GM18858 (cell line): Measurements from ENCODE around the gene MIOS.
"Not testable (repeated sequence)": the region's sequence is repeated elsewhere in the genome, so short reads cannot be mapped to it uniquely, and the experiment has no call there.

Experiments used
- ATAC-seq: cut with Tn5 transposase; IDR thresholded peaks from one replicate; pipeline ENCODE4 v1.9.1; 2021; ENCODE audit not compliant: unreplicated experiment

The MIOS gene

GRCh38 chr7:7554649-7555575 is 11.8 kb upstream of the MIOS start:
- no peak for ATAC-seq

DNA sequence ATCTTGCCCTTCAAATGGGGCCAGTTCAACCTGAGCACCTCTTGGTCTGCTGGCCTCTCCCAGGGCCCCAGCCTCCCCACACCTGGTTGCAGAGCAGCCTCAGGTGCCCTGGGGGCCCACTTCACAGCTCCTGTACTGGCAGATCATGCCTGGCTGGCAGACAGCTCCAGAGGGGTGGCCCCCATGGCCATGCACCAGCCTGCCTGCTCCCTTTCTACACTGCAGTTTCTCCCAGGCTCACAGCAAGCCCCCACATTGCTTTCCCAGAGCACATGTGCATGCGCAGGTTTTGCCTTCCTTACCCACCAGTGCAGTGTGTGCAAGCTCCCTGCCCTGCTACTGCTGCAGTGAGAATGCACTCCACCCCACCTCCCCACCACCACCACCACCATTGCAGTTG is 9.8 kb upstream of the MIOS start:
- no peak for ATAC-seq

GRCh38 chr7:7557252-7557651 is 9.4 kb upstream of the MIOS start:
- ATAC-seq, result no peak

DNA sequence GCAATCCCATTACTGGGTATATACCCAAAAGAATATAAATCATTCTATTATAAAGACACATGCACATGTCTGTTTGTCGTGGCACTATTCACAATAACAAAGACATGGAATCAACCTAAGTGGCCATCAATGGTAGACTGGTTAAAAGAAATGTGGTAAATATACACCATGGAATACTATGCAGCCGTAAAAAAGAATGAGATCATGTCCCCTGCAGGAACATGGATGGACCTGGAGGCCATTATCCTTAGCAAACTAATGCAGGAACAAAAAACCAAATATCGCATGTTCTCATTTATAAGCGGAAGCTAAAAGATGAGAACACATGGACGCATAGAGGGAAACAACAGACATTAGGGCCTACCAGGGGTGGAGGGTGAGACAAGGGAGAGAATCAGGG is 5.1 kb upstream of the MIOS start:
- ATAC-seq, result not testable (repeated sequence)

GRCh38 chr7:7562736-7563135 is 3.9 kb upstream of the MIOS start:
- no peak for ATAC-seq

GRCh38 chr7:7563269-7563668 is 3.4 kb upstream of the MIOS start:
- no peak for ATAC-seq

GRCh38 chr7:7563813-7564212 is 2.9 kb upstream of the MIOS start:
- no peak for ATAC-seq

- ATAC-seq, result no peak
Measured at GRCh38 chr7:7564323-7564780, 2.3 kb upstream of the MIOS start.

GRCh38 chr7:7565018-7565680 is 1.5 kb upstream of the MIOS start:
- ATAC-seq, result no peak

GRCh38 chr7:7565746-7566650 is 686 bp upstream of the MIOS start:
- peak; percentile 21 for ATAC-seq

DNA sequence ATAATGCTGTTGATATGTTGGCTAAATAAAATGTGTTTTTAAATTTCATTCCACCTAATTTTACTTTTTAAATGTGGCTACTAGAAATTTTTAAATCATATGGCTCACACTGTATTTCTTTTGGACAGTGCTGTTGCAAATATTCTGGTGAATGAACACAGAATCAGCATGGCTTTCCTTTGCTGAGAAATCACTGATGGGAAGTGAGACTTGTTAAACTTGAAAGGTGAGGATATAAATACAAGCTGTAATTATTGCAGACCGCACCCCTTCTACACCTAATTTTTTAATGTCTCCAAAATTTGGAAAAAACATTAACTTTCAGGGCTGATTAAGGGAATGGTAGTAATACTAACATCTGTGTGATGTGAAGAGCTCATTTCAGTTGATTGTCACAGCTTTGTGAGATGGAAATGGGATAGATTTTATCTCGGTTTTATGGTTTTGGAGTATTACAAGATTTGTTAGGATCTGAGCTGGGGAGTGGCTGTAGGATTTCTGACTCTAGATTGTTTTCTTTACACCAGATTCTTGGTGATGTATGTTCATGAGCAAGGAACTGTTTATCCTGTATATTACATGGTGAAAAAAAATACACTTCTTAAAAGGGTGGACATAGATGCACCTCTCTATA is 1.3 kb downstream of the MIOS start:
- no peak for ATAC-seq

DNA sequence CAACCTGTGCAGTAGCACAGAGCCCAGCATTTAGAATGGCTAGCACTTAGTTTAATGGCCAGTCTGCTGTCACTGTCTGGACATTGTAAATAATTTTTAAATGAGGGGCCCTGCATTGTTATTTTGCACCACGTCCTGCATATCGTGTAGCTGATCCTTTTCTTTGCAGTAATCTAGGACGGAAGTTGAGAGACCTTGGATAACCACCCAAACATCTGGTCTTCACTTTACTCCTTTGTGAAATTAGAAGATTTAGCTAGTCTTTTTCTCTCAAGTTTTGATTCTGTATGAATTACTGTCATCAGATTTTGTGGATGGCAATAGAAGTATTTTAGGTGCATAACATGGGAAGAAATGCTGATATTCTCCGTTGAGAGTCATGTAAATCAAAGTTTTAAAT is 1.9 kb downstream of the MIOS start:
- no peak for ATAC-seq

DNA sequence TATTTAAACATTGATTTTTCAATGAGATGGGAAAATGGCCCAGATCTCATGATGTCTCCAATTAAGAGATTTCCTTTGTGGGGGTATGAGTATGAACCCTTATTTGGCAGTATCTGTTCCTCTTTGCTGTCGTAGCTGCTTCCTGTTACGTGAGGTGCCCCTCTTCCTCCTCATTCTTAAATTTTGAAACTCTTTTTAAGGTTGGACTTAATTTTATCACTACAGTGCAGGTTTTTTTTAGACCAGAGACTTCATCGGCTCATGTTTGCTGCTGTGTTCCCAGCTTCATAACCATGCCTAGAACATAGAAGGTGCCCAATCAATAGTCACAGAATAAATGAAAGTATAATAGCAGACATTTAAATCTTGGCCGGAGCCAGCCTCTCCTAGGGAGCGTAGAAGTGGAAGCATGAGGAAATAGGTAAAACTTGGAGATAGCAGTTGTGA is 2.4 kb downstream of the MIOS start:
- ATAC-seq, result peak; percentile 42

DNA sequence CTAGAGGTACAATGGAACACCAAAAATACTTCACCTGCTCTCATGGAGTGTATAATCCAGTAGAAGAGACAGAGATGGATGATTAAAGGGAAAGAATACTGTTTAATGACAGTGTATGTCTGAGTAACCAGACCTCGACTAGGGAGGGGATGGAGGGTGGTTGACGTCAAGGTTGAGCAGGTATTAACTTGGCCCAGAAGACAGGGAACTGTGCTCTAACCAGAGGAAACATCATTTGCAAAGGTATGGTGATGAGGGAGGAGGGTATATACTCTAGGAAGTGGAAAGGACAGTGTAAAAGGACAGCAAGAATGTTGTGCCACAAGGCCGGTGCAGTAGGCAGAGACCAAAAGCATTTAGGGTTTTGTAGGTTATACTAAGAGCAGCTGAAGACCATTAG is 2.9 kb downstream of the MIOS start:
- ATAC-seq, result peak; percentile 20

DNA sequence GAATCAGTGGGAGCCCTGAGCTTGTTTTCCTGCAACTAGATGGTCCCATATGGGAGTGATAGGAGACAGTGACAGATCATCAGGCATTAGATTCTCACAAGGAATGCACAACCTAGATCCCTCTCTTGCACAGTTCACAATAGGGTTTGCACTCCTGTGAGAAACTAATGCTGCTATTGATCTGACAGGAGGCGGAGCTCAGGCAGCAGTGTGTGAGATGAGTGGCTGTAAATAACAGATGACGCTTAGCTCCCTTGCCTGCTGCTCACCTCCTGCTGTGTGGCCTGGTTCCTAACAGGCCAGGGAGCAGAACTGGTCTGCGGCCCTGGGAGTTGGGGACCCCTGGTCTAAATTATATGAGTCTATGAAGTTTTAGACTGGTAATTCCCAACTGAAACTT is 3.9 kb downstream of the MIOS start:
- no peak for ATAC-seq

GRCh38 chr7:7573701-7574100 is 7.0 kb downstream of the MIOS start:
- ATAC-seq, result no peak

DNA sequence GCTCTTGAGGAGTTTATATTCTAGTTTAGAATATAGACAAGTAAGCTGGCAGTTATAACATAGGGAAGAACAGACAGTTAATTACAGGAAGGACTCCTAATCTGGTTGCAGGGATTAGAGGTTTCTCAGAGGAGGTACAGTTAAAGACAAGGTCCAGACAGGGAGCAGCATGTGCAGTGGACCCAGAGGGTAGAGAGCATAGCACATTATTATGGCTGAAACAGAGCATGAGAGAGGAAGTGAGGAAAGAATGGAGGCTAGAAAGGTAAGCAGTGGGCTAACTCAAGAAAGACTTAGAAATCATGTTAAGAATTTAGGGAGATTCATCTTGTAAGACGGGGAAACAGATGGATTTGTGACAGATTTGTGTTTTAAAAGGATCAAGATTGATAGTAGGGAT is 9.7 kb downstream of the MIOS start:
- peak; percentile 35 for ATAC-seq

DNA sequence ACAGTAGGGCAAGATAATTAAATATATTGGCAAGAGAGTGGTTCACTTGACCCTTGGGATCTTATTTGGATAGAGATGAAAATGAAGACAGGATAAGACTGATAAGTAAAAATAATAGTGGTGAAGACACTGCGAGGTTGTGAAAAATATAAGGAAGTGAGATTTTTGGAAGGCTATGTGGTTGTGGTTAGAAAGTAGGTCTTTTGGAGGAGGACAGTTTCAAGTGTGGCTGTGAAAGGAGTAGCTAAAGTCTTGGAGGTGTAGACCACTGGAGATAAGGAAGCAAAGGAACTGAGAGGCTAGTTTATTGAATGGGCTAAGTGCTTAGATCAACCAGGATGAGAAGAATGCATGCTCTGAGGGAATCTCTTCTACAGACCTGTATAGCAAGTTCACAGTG is 11.2 kb downstream of the MIOS start:
- peak; percentile 72 for ATAC-seq

DNA sequence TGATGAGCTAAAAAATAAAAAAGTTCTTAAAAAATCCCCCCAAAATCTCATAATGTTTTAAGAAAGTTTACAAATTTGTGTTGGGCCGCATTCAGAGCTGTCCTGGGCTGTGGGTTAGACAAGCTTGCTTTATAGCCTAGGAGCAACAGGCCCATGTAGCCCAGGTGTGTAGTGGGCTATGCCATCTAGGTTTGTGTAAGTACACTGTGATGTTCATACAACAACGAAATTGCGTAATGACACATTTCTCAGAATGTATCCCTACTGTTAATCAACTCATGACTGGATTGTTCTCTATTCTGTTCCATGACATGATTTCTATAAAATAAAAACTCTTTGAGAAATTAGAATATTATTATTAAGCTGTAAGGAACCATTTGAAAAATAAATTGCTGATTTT is 13.0 kb downstream of the MIOS start:
- no peak for ATAC-seq

- no peak for ATAC-seq
Measured at GRCh38 chr7:7581531-7582179, 15.0 kb downstream of the MIOS start.
